IPS DF 6.9 (cell line): ENCODE data around the gene PRKCE.

Source experiments
- DNase-seq: peaks from one replicate; pipeline ENCODE4 v3.0.0-alpha.2; 2013; ENCODE audit warnings: low read depth, low spot score
- H3K27ac ChIP-seq: one replicate; pipeline ENCODE4 v1.5.1; 2013; ENCODE audit warnings: low read length, control low read depth
- H3K27me3 ChIP-seq: 2 replicates; pipeline ENCODE4 v1.6.1; 2013; ENCODE audit warnings: mild to moderate bottlenecking, low read length; ENCODE audit not compliant: control insufficient read depth, insufficient read depth
- H3K36me3 ChIP-seq: 2 replicates; pipeline ENCODE4 v1.6.1; 2013; ENCODE audit warnings: low read length; ENCODE audit not compliant: control insufficient read depth, insufficient read depth
- H3K4me1 ChIP-seq: 2 replicates; pipeline ENCODE4 v1.6.1; 2013; ENCODE audit warnings: low read length; ENCODE audit not compliant: control insufficient read depth, insufficient read depth
- H3K4me3 ChIP-seq: 2 replicates; pipeline ENCODE4 v1.5.1; 2013; ENCODE audit warnings: mild to moderate bottlenecking, low read length
- H3K9me3 ChIP-seq: 2 replicates; pipeline ENCODE4 v1.6.1; 2013; ENCODE audit warnings: low read length, inconsistent platforms; ENCODE audit not compliant: control insufficient read depth, insufficient read depth
- WGBS: extraction: QIAGEN DNeasy Blood & Tissue Kit; methylation state at CpG from one replicate; pipeline ENCODE4 v1.1.7; 2013; ENCODE audit warnings: mixed read lengths, missing lambda C conversion rate; ENCODE audit not compliant: insufficient read length, insufficient coverage; 5-methylcytosine and 5-hydroxymethylcytosine counted together

The PRKCE gene

GRCh38 chr2:45631955-45632354, 19.5 kb upstream of the PRKCE start:
- Histone ChIP-seq H3K27me3 (no peaks in the 10 kb centered on the region), H3K27ac (no peak overlapping the region), H3K36me3 (no peaks in the 10 kb centered on the region), H3K9me3 (no peaks in the 10 kb centered on the region), H3K4me1 (no peaks in the 10 kb centered on the region), H3K4me3 (no peak overlapping the region)
- WGBS, result no CpG with 5 or more reads among the region's 3 CpGs
- no peak for DNase-seq

GRCh38 chr2:45634223-45634622, 17.3 kb upstream of the PRKCE start:
- DNase-seq, result no peak
- Histone ChIP-seq H3K4me3 (no peak overlapping the region), H3K27me3 (no peaks in the 10 kb centered on the region), H3K4me1 (no peaks in the 10 kb centered on the region), H3K36me3 (no peaks in the 10 kb centered on the region), H3K27ac (no peak overlapping the region), H3K9me3 (no peaks in the 10 kb centered on the region)
- no CpG with 5 or more reads among the region's 5 CpGs for WGBS

GRCh38 chr2:45636008-45636407, 15.5 kb upstream of the PRKCE start:
- Histone ChIP-seq H3K36me3 (no peaks in the 10 kb centered on the region), H3K27me3 (no peaks in the 10 kb centered on the region), H3K4me1 (0 out of 2 replicates have a peak, but pooled peaks cover 2% of the 10 kb centered on the region), H3K27ac (no peak overlapping the region), H3K4me3 (no peak overlapping the region), H3K9me3 (no peaks in the 10 kb centered on the region)
- no peak for DNase-seq
- WGBS, result no CpG with 5 or more reads among the region's 5 CpGs

- no peak overlapping the region for H3K27ac ChIP-seq
- no peaks in the 10 kb centered on the region for H3K36me3 ChIP-seq
- H3K4me3 ChIP-seq, result no peak overlapping the region
- H3K4me1 ChIP-seq, result 0 out of 2 replicates have a peak, but pooled peaks cover 2% of the 10 kb centered on the region
- no peaks in the 10 kb centered on the region for H3K27me3 ChIP-seq
- no peak for DNase-seq
- no CpG with 5 or more reads among the region's 5 CpGs for WGBS
- no peaks in the 10 kb centered on the region for H3K9me3 ChIP-seq
These were observed 14.0 kb upstream of the PRKCE start for GRCh38 chr2:45637440-45637839.

DNA sequence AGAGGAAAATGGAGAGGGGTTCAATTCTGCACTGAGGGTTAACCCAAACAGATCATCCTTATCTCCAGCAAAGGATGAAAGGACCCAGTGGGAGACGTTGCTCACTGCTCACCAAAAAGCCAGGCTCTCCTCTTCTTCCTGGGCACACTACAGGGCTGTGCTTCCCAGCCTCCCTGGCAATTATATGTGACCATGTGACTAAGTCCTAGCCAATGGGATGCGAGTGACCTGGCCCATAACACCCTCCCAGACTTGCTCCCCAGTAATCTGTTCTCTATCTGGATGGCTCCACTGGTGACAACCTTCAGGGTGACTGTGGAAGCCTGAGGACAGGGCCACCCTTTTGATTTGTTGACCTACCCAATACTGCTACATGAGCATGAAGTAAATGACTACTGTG, 10.9 kb upstream of the PRKCE start:
- DNase-seq, result no peak
- no peaks in the 10 kb centered on the region for H3K36me3 ChIP-seq
- no CpG with 5 or more reads among the region's 2 CpGs for WGBS
- H3K9me3 ChIP-seq, result no peaks in the 10 kb centered on the region
- H3K4me3 ChIP-seq, result no peak overlapping the region
- no peak overlapping the region for H3K27ac ChIP-seq
- H3K27me3 ChIP-seq, result no peaks in the 10 kb centered on the region; the same call in 1 of the 2 replicates
- H3K4me1 ChIP-seq, result 0 out of 2 replicates have a peak, but pooled peaks cover 2% of the 10 kb centered on the region

DNA sequence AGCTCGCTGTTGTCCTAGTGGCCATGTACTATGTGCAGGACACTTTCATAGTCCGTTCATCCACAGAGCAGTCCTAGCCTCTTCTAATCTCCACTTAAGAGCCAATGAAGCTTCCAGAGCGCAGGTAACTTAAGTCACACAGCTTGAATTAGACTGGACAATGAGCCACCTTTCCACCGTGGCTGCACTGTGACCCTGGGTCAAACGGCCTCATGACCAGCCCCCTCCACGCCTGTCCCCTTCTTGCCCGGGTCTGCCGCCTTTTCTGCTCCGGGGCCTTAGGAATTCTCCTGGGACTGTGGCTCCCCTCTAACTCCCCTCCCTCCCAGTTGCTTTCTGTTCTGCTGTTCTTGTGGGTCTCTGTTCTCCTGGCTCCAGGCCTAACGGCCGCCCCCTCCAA, 8.4 kb upstream of the PRKCE start:
- no peaks in the 10 kb centered on the region for H3K36me3 ChIP-seq
- no peak for DNase-seq
- H3K9me3 ChIP-seq, result no peaks in the 10 kb centered on the region
- no peak overlapping the region for H3K27ac ChIP-seq
- peaks cover 2% of the 10 kb centered on the region; the same call in 1 of the 2 replicates for H3K27me3 ChIP-seq
- peak overlapping the region; percentile 31; the same call in 1 of the 2 replicates for H3K4me3 ChIP-seq
- no CpG with 5 or more reads among the region's 11 CpGs for WGBS
- H3K4me1 ChIP-seq, result 0 out of 2 replicates have a peak, but pooled peaks cover 2% of the 10 kb centered on the region

- Histone ChIP-seq H3K9me3 (no peaks in the 10 kb centered on the region), H3K4me1 (0 out of 2 replicates have a peak, but pooled peaks cover 2% of the 10 kb centered on the region), H3K4me3 (peak overlapping the region; percentile 31; the same call in 1 of the 2 replicates), H3K27me3 (peaks cover 5% of the 10 kb centered on the region; the same call in 1 of the 2 replicates), H3K27ac (no peak overlapping the region), H3K36me3 (no peaks in the 10 kb centered on the region)
- no peak for DNase-seq
- no CpG with 5 or more reads among the region's 49 CpGs for WGBS
These were observed 7.6 kb upstream of the PRKCE start for GRCh38 chr2:45643543-45644542.

DNA sequence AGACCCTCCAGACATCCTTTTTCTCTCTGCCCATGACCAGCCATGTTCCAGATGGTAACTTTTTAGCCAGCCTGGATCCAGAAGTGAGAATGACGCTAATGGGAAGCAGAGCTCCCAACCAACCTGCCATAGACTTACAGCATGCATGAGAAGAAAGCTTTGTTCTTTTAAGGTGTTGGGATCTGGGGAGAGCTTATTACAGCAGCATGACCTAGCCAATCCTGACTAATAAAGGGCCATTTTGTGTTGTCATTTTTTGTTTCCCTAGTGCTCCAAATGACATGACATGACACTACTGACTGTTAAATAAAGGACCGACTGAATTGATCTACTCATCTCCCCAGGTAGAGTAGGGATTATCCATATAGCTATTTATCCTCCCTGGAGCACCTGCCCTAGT, 5.2 kb upstream of the PRKCE start:
- no peaks in the 10 kb centered on the region for H3K9me3 ChIP-seq
- DNase-seq, result no peak
- WGBS, result no CpG with 5 or more reads among the region's 2 CpGs

DNA sequence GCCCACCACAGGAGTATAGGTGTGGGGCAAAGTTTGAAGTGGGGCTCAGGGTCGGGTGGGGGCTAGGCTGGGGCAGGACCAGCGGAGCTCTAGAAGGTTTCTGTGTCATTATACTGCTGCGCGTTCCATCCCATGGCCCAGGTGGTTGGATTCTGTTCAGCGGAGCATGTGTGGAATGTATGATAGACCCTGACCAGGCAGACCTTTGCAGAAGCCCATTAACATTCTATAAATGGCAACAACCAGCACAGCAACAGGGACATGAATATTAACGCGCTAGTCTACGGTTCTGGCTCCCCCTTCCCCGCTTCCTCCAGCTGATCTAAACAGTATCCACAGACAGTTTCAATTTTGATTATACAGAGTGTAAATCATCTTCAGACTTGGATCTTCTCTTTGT, 4.1 kb upstream of the PRKCE start:
- no peaks in the 10 kb centered on the region for H3K4me1 ChIP-seq
- H3K27me3 ChIP-seq, result peaks cover 20% of the 10 kb centered on the region
- WGBS, result no CpG with 5 or more reads among the region's 9 CpGs
- no peak overlapping the region for H3K27ac ChIP-seq
- no peak overlapping the region for H3K4me3 ChIP-seq
- H3K36me3 ChIP-seq, result no peaks in the 10 kb centered on the region
- no peak for DNase-seq
- no peaks in the 10 kb centered on the region for H3K9me3 ChIP-seq

More for the DNA sequence above, 5.2 kb upstream of the PRKCE start:
- Histone ChIP-seq H3K4me3 (no peak overlapping the region), H3K4me1 (no peaks in the 10 kb centered on the region), H3K27ac (no peak overlapping the region), H3K27me3 (peaks cover 13% of the 10 kb centered on the region), H3K36me3 (no peaks in the 10 kb centered on the region)

DNA sequence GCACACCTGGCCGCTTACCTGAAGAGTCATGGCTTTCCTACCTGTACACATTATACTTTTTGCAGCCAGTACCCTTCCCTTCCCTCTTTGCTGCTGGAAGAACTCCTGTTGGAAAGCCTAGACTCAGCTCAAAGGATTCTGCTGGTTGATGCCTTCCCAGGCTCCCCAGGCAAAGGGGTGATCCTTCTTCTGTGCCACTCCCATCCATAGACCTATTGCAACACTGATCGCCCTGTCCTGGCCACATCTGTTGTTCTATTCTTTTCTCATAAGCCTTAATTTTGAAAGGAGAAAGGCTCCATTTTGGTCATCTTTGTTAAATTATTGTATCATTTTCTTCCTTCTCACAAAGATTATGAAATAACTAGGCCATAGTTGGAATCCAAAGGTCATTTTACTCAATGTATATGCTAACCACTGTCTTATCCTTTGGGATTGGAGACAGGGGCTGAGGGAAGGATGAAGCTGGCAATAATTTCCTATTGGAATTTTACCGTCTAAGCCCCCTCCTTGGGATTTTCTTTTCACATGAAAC, 3.4 kb upstream of the PRKCE start:
- no CpG with 5 or more reads among the region's 3 CpGs for WGBS
- no peak overlapping the region for H3K27ac ChIP-seq
- H3K27me3 ChIP-seq, result peaks cover 26% of the 10 kb centered on the region

More for the DNA sequence above, 3.4 kb upstream of the PRKCE start:
- no peaks in the 10 kb centered on the region for H3K36me3 ChIP-seq
- no peaks in the 10 kb centered on the region for H3K4me1 ChIP-seq
- DNase-seq, result no peak
- H3K9me3 ChIP-seq, result no peaks in the 10 kb centered on the region
- H3K4me3 ChIP-seq, result no peak overlapping the region
